Mucosa of descending colon (tissue), 3 donors: Measurements from ENCODE around the gene PTPRD. TPM values are rescaled to one million over a fixed set of nuclear protein-coding genes. Genes with fewer than 3 reads are reported as not detected.

Source experiments
- ATAC-seq: fragments of 200-7000 bp; cut with Tn5 transposase; one replicate; pipeline ENCODE4 v1.9.1; 2020; ENCODE audit warnings: mild to moderate bottlenecking, moderate library complexity
- DNase-seq, 3 donors: peaks; one replicate each; pipeline ENCODE4 v3.0.0-alpha.2; 2020
- H3K36me3 ChIP-seq: fragments of 200-600 bp; one replicate; pipeline ENCODE4 v1.8.0; 2021; ENCODE audit warnings: low read depth, mild to moderate bottlenecking
- H3K4me1 ChIP-seq: fragments of 200-600 bp; one replicate; pipeline ENCODE4 v1.8.0; 2021; ENCODE audit warnings: low read depth, mild to moderate bottlenecking
- H3K4me3 ChIP-seq: fragments of 200-600 bp; one replicate; pipeline ENCODE4 v1.8.0; 2021; ENCODE audit warnings: mild to moderate bottlenecking
- H3K9me3 ChIP-seq: fragments of 200-600 bp; one replicate; pipeline ENCODE4 v1.8.0; 2021; ENCODE audit warnings: mild to moderate bottlenecking
- intact Hi-C, 2 donors: fragments of 100-400 bp; cut with DNase I in 1 of 2; cut with micrococcal nuclease in 1 of 2; formaldehyde crosslinking; loops; one replicate each; pipeline versions ENCODE4 v1.11.0 to v1.11.1; 2022; cut with DNase I, micrococcal nuclease
- total RNA-seq, 3 donors: library from RNA; stranded (reverse); fragmentation: NEBNext Ultra II Directional in 2 of 3; extraction: Animal tissue kit (Norgen Biotek cat#: 25700) in 2 of 3; gene quantifications; one replicate each; pipeline versions ENCODE4 v1.2.1 to v1.2.4, GENCODE V29; 2021 to 2023
- TF ChIP-seq, protein P1 (sequence below): fragments of 200-600 bp; IDR thresholded peaks from one replicate; pipeline ENCODE4 v1.8.0; 2022; ENCODE audit warnings: antibody characterized with exemption, mild to moderate bottlenecking
- donor health status: DM: no; HTN: no; CAD: no; lungs with moderate emphysema.
- donor health status: DM: no; HTN: no; CAD: no.
- donor health status: DM: no; HTN: yes; CAD: no.

Gene PTPRD
- total RNA-seq, 3 donors from 2014 or later, result 52.7 to 128 (median 113) TPM

DNA sequence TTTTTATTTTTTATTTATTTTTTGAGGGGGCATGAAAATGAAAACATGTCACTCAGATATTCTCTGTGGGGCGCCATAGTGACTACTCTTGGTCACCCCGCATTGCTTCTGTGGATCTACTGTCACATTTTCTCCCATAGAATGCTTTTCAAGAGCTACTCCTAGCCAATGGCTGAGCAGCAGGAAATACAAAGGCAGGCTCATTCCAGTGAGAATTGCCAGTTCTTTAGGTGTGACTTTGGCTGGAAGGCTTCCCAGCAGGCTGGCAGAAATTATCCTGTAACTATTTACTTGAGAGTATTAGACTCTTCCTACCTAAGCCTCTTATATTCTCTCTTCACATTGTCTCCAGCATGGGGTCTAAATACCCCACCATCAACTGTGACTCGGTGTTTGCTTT, 21.0 kb upstream of the PTPRD start:
- ATAC-seq (no peak), DNase-seq (no peak)
- TF ChIP-seq, protein P1, sequence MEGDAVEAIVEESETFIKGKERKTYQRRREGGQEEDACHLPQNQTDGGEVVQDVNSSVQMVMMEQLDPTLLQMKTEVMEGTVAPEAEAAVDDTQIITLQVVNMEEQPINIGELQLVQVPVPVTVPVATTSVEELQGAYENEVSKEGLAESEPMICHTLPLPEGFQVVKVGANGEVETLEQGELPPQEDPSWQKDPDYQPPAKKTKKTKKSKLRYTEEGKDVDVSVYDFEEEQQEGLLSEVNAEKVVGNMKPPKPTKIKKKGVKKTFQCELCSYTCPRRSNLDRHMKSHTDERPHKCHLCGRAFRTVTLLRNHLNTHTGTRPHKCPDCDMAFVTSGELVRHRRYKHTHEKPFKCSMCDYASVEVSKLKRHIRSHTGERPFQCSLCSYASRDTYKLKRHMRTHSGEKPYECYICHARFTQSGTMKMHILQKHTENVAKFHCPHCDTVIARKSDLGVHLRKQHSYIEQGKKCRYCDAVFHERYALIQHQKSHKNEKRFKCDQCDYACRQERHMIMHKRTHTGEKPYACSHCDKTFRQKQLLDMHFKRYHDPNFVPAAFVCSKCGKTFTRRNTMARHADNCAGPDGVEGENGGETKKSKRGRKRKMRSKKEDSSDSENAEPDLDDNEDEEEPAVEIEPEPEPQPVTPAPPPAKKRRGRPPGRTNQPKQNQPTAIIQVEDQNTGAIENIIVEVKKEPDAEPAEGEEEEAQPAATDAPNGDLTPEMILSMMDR, result no peak
- H3K9me3 ChIP-seq, result no peaks in the 10 kb centered on the region
- intact Hi-C loops, result no loop called here
- H3K4me3 ChIP-seq, result no peak overlapping the region
- H3K4me1 ChIP-seq, result no peaks in the 10 kb centered on the region
- H3K36me3 ChIP-seq, result no peaks in the 10 kb centered on the region

DNA sequence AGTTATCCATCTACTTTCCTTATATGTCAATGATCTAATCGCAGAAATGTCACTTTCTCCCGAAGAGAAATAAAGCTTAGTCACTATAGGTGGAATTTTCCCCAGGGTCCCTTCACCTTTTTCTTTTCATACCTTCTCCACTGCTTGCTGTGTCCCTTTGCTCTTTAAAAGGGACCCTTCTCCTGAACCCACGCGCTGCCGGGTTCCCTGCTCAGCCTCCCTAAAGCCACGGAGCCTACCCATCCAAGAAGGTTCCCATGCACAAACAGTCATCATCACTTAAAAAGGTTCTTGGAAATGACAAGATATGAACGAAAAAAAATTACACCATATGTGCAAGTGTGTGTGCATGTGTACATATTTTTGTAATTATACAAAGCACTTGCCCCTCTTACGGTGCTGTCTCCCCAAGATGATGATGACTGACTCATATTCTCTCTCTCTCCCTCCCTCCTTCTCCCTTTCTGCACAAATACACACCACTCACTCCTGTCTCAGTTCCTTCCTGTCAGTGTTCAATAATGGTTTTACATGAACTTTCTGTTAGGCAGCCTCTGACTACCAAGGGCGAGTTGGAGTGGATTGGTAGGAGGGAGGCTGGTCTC, 1.5 kb upstream of the PTPRD start:
- no peak for ATAC-seq

DNA sequence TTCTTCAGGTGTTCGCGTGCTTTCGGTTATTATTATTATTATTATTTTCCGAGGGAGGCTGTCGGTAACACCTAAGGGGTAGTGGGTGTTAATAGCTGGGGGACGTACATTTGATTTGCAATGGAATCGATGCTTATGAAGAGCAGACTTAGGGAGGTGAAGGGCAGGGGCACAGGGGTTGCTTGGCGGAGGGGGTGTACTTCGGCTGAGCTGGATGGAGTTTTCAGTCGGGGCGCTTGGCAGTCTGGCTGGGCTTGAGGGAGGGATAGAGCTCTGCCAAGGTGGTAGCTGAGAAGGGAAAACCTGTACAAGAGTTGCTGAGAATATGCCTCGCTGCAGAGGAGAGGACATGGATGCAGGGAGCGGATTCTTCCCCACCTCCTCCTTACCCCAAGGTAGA, 617 bp upstream of the PTPRD start:
- no peak for DNase-seq

More for the DNA sequence above, 1.5 kb upstream of the PTPRD start:
- H3K36me3 ChIP-seq, result no peaks in the 10 kb centered on the region
- TF ChIP-seq, protein P1, result no peak
- no peak for DNase-seq
- no peak overlapping the region for H3K4me3 ChIP-seq
- no peaks in the 10 kb centered on the region for H3K9me3 ChIP-seq
- intact Hi-C loops, result no loop called here
- H3K4me1 ChIP-seq, result no peaks in the 10 kb centered on the region

DNA sequence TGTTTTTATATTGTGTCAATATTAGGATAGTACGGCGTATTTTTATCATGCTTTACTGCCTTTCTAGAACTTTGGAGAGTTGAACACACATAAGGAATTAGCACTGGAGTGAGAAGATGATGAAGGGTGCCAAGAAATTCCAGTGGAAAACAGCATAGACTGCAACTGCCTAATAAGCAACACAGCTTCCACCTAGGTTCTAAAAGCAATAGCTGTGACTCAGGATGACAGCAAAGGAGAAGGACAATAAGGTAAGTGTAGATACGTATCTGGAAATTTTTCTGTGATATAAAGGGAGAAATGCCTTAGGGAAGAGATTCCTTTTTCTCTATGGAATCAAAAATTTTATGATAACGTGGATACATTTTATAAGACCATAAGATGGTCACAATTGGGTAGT, 7.4 kb downstream of the PTPRD start:
- intact Hi-C loops, result no loop called here
- no peak for ATAC-seq
- Histone ChIP-seq H3K36me3 (no peaks in the 10 kb centered on the region), H3K4me1 (no peaks in the 10 kb centered on the region), H3K9me3 (no peaks in the 10 kb centered on the region), H3K4me3 (no peak overlapping the region)
- DNase-seq, result no peak
- TF ChIP-seq, protein P1, result no peak

More for the DNA sequence above, 617 bp upstream of the PTPRD start:
- no peak for ATAC-seq
- no peak overlapping the region for H3K4me3 ChIP-seq
- TF ChIP-seq, protein P1, result no peak
- no peaks in the 10 kb centered on the region for H3K36me3 ChIP-seq
- H3K9me3 ChIP-seq, result no peaks in the 10 kb centered on the region
- no peaks in the 10 kb centered on the region for H3K4me1 ChIP-seq
- intact Hi-C loops, result no loop called here

DNA sequence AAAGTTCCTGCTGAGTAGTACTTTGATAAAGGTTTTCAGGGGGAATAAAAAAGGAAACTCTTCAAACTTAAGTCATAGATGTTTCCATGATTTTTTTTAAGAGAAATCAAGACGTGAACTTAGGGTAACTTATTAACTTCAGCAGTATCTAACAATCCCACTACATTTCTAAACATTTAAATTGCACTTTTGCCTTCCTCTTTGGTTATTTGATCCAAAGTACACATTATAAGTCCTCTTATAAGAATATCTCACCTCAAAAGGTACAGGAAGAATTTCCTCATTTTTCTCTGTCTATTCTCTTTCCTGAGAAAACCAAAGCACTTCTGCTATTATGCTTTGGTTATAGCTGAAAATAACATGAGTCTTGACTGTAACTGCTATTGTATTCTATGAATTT, 7.9 kb downstream of the PTPRD start:
- TF ChIP-seq, protein P1, result no peak
- ATAC-seq (no peak), DNase-seq (no peak)
- Histone ChIP-seq H3K9me3 (no peaks in the 10 kb centered on the region), H3K4me1 (no peaks in the 10 kb centered on the region), H3K36me3 (no peaks in the 10 kb centered on the region), H3K4me3 (no peak overlapping the region)
- intact Hi-C loops, result no loop called here

DNA sequence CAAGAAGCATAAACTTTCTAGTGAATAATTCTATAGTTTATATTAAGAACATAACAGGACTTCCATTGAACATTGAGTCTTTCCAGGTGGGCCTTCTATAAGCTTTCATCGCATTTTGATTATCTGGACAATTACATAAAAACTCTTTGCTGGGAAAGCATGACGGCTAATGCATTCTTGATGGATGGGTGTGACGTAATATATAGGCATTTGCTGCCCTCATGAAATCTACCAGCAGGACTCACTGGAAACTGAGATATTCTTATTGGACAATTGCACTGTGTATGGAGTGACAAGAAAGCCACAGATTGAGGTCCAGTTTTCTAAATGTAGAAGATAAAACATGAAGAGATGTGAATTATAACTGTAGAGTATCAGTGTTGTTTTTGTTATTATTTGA, 15.0 kb downstream of the PTPRD start:
- intact Hi-C loops, result no loop called here
- TF ChIP-seq, protein P1, result no peak

More for the DNA sequence above, 15.0 kb downstream of the PTPRD start:
- DNase-seq (no peak), ATAC-seq (no peak)
- H3K36me3 ChIP-seq, result no peaks in the 10 kb centered on the region
- H3K4me3 ChIP-seq, result no peak overlapping the region
- no peaks in the 10 kb centered on the region for H3K4me1 ChIP-seq
- H3K9me3 ChIP-seq, result no peaks in the 10 kb centered on the region
